Measurements from ENCODE around the gene ASAP2. TPM values are rescaled to one million over a fixed set of nuclear protein-coding genes. Genes with fewer than 3 reads are reported as not detected.

Gene ASAP2
- polyA plus RNA-seq, 3 donors: 57.9 to 64.4 (median 63.7) TPM

DNA sequence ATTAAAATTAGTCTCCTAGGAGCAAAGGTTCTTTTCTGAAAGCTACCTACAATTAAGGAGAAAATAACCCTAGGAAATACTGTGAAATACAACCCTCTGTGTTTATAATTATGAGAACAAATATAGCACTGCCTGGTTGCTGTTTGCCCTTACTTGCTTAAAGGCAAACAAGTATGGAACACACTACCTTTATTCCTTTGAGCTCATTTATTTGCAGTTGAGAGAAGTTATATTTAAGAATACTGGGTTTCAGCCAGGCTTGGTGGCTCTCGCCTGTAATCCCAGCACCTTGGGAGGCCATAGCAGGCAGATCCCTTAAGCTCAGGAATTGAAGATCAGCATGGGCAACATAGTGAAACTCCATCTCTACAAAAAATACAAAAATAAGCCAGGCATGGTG, 244.6 kb downstream of the ASAP2 start:
- DNase-seq (ENCODE audit: low read depth in 3 of 3, low spot score in 2 of 3): no peak

Other genes with a start within 250 kb of the ASAP2 start
- gene MBOAT2, start 203.1 kb upstream of the ASAP2 start, polyA plus RNA-seq (ENCODE audit: insufficient read length in 3 of 3): 10 to 100 TPM; 61.2 to 69.5 (median 67.4) TPM
- gene ITGB1BP1, start 216.7 kb downstream of the ASAP2 start, polyA plus RNA-seq (ENCODE audit: insufficient read length in 3 of 3): 10 to 100 TPM; 66.0 to 86.4 (median 73.3) TPM
- 10 to 100 TPM; 62.7 to 63.6 (median 63.1) TPM for gene CPSF3, start 216.8 kb downstream of the ASAP2 start, polyA plus RNA-seq (ENCODE audit: insufficient read length in 3 of 3)